ENCODE measurements around the gene RPN2.

DNA sequence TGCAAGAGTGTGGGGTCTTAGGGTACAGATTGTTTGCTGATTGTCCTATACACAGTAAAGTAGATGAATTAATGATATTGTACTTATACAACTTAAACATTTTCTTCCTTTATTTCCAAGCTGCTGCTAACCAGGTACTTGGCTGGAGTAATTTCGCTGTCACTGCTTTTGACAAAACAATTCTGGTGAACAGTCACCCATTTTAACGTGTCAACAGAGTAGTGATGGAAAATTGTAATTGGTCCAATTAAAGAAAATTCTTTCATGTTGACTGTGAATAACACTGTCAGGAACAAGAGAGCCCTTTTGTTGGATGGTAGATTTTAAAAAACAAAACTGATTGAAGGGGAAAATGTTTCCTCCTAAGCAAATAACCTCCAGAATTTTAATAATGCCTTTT lies 26.7 kb downstream of the RPN2 start:
- TF ChIP-seq POLR2A (IDR thresholded peaks at IDR 0.05; ENCODE audit: low read length) (no peak), GATA1 (IDR thresholded peaks at IDR 0.05; ENCODE audit: low read depth, low read length) (no peak)

Measured in erythroblast (primary cell).